Measurements from ENCODE around the gene SEMA4G.
"Not testable (repeated sequence)": the region's sequence is repeated elsewhere in the genome, so short reads cannot be mapped to it uniquely, and the experiment has no call there.

SEMA4G gene

GRCh38 chr10:100970914-100971811 is 1.9 kb downstream of the SEMA4G start:
- DNase-seq: no peak

- DNase-seq: no peak
These were observed 3.0 kb downstream of the SEMA4G start for GRCh38 chr10:100972115-100972903.

GRCh38 chr10:100972904-100973535 is 3.7 kb downstream of the SEMA4G start:
- no peak for DNase-seq

GRCh38 chr10:100975397-100975796 is 6.1 kb downstream of the SEMA4G start:
- not testable (repeated sequence) for DNase-seq

- DNase-seq: no peak
These were observed 7.6 kb downstream of the SEMA4G start for GRCh38 chr10:100976906-100977305.

GRCh38 chr10:100977436-100977835 is 8.1 kb downstream of the SEMA4G start:
- DNase-seq: no peak

- no peak for DNase-seq
These were observed 9.0 kb downstream of the SEMA4G start for GRCh38 chr10:100978121-100978900.

GRCh38 chr10:100978901-100979195 is 9.5 kb downstream of the SEMA4G start:
- no peak for DNase-seq

GRCh38 chr10:100979791-100980272 is 10.5 kb downstream of the SEMA4G start:
- no peak for DNase-seq

- no peak for DNase-seq
These were observed 11.0 kb downstream of the SEMA4G start for GRCh38 chr10:100980311-100980710.

GRCh38 chr10:100980711-100981110 is 11.4 kb downstream of the SEMA4G start:
- DNase-seq: no peak

GRCh38 chr10:100981178-100981772 is 12.0 kb downstream of the SEMA4G start:
- DNase-seq: no peak

GRCh38 chr10:100982916-100983830 is 13.9 kb downstream of the SEMA4G start:
- DNase-seq: no peak

GRCh38 chr10:100983868-100984671 is 14.8 kb downstream of the SEMA4G start:
- DNase-seq: no peak

- DNase-seq: no peak
These were observed 15.4 kb downstream of the SEMA4G start for GRCh38 chr10:100984672-100985177.

GRCh38 chr10:100985336-100985735 is 16.0 kb downstream of the SEMA4G start:
- DNase-seq: no peak

GRCh38 chr10:100986623-100986951 is 17.3 kb downstream of the SEMA4G start:
- DNase-seq: no peak

- DNase-seq: peak; percentile 68
These were observed 17.8 kb downstream of the SEMA4G start, which contains the start of the genes MRPL43 and TWNK for GRCh38 chr10:100986952-100987684. Gene MRPL43, minus strand, starts transcription at chr10:100987497. Its CDS starts 54 bp downstream, at chr10:100987443. Gene TWNK, plus strand, starts transcription at chr10:100987543. Its CDS starts 668 bp downstream, at chr10:100988211.

GRCh38 chr10:100987685-100988049 is 18.4 kb downstream of the SEMA4G start:
- no peak for DNase-seq

Measured in fibroblast of upper back skin (primary cell).